H1 (cell line): ENCODE results near the gene KRT85. TPM values are rescaled to one million over a fixed set of nuclear protein-coding genes. Genes with fewer than 3 reads are reported as not detected.

Experiments
- CTCF ChIA-PET: fragments of 300-600 bp; sonication (Branson Sonifier 250); formaldehyde crosslinking; loops from one replicate; lab custom pipeline; 2021; ENCODE audit not compliant: partially characterized antibody; lab: Charles Lee
- POLR2A ChIA-PET: fragments of 300-600 bp; sonication (Branson Sonifier 250); formaldehyde crosslinking; loops from one replicate; lab custom pipeline; 2021; ENCODE audit warnings: inconsistent platforms; ENCODE audit not compliant: partially characterized antibody; lab: Charles Lee
- DNase-seq, 2 experiments: peaks; one replicate each; pipeline versions ENCODE4 v3.0.0 to v3.0.0-alpha.2; 2010 to 2022; ENCODE audit warnings: low spot score in 2 of 2, low read depth in 1 of 2, mixed read lengths in 1 of 2
- FAIRE-seq: peaks from 2 replicates; lab custom pipeline; 2011; peaks lifted over from hg19 to GRCh38; lab: Jason Lieb, UNC
- H2AFZ ChIP-seq: 2 replicates; pipeline ENCODE4 v1.8.1; 2012; ENCODE audit warnings: low read length, inconsistent platforms
- H2AK5ac ChIP-seq: 2 replicates; pipeline ENCODE4 v1.6.1; 2013; ENCODE audit warnings: low read depth, low read length
- H2BK120ac ChIP-seq: replicated peaks from 2 replicates; pipeline ENCODE3; 2013; ENCODE audit warnings: low read depth, low read length, inconsistent platforms
- H2BK12ac ChIP-seq: 2 replicates; pipeline ENCODE4 v1.6.1; 2013; ENCODE audit warnings: low read depth, low read length
- H2BK15ac ChIP-seq: 2 replicates; pipeline ENCODE4 v1.6.1; 2013; ENCODE audit warnings: low read length
- H2BK20ac ChIP-seq: 2 replicates; pipeline ENCODE4 v1.6.1; 2013; ENCODE audit warnings: low read length
- H2BK5ac ChIP-seq: 2 replicates; pipeline ENCODE4 v1.6.1; 2013; ENCODE audit warnings: low read depth, low read length
- H3K14ac ChIP-seq: 2 replicates; pipeline ENCODE4 v1.6.1; 2013; ENCODE audit warnings: inconsistent platforms; ENCODE audit not compliant: insufficient read length
- H3K18ac ChIP-seq: 2 replicates; pipeline ENCODE4 v1.6.1; 2013; ENCODE audit warnings: low read length; ENCODE audit errors: extremely low read depth
- H3K23ac ChIP-seq: 2 replicates; pipeline ENCODE4 v1.6.1; 2013; ENCODE audit warnings: inconsistent platforms; ENCODE audit not compliant: insufficient read length
- H3K23me2 ChIP-seq: 2 replicates; pipeline ENCODE4 v1.6.1; 2013; ENCODE audit warnings: low read depth, low read length
- H3K27ac ChIP-seq: 2 replicates; pipeline ENCODE4 v1.6.1; 2011; ENCODE audit warnings: low read depth, low read length, inconsistent platforms
- H3K27me3 ChIP-seq, 4 experiments: replicated peaks in 1 of 4; 1 replicate in 1 of 4; 2 replicates in 3 of 4; pipeline versions ENCODE4 v1.6.1 to v1.8.1; 2011 to 2013; ENCODE audit warnings: low read length in 3 of 4, mild to moderate bottlenecking in 3 of 4, inconsistent platforms in 2 of 4, mixed read lengths in 2 of 4, moderate library complexity in 1 of 4; ENCODE audit not compliant: control insufficient read depth in 3 of 4, insufficient read depth in 3 of 4; ENCODE audit errors: extremely low read depth in 1 of 4
- H3K36me3 ChIP-seq, 4 experiments: 2 replicates each; pipeline versions ENCODE4 v1.6.1 to v1.8.1; 2011 to 2013; ENCODE audit warnings: mild to moderate bottlenecking in 4 of 4, low read length in 3 of 4, moderate library complexity in 2 of 4, control low read depth in 1 of 4, inconsistent platforms in 1 of 4; ENCODE audit not compliant: insufficient read depth in 4 of 4, control insufficient read depth in 2 of 4
- H3K4ac ChIP-seq: replicated peaks from 2 replicates; pipeline ENCODE3; 2013; ENCODE audit warnings: low read length, low read depth, mixed read lengths, inconsistent platforms; ENCODE audit not compliant: insufficient read length
- H3K4me1 ChIP-seq, 4 experiments: replicated peaks in 1 of 4; 1 replicate in 1 of 4; 2 replicates in 3 of 4; pipeline versions ENCODE4 v1.6.1 to v1.8.1; 2011 to 2013; ENCODE audit warnings: low read length in 3 of 4, inconsistent platforms in 2 of 4, mixed read lengths in 1 of 4; ENCODE audit not compliant: insufficient read depth in 4 of 4, control insufficient read depth in 3 of 4
- H3K4me2 ChIP-seq, 2 experiments: 2 replicates each; pipeline versions ENCODE4 v1.6.1 to v1.8.1; 2011 to 2013; ENCODE audit warnings: low read depth in 2 of 2, low read length in 2 of 2, control low read depth in 1 of 2, inconsistent platforms in 1 of 2, mild to moderate bottlenecking in 1 of 2; ENCODE audit not compliant: insufficient read depth in 1 of 2
- H3K4me3 ChIP-seq, 4 experiments: fragments of 200-600, 300-600 bp in 1 of 4; sonication (generic), shearing (Covaris generic), sonication (Bioruptor Twin) in 1 of 4; 2 replicates each; pipeline versions ENCODE4 v1.5.1 to v1.8.1; 2011 to 2016; ENCODE audit warnings: low read length in 4 of 4, low read depth in 3 of 4, control low read depth in 2 of 4, inconsistent platforms in 2 of 4, mild to moderate bottlenecking in 2 of 4, mixed read lengths in 1 of 4, moderate library complexity in 1 of 4; ENCODE audit not compliant: insufficient read depth in 2 of 4; ENCODE audit errors: extremely low read depth in 1 of 4
- H3K56ac ChIP-seq: replicated peaks from 2 replicates; pipeline ENCODE3; 2013; ENCODE audit warnings: low read depth, mild to moderate bottlenecking, mixed read lengths, low read length, inconsistent platforms; ENCODE audit not compliant: insufficient read length
- H3K79me1 ChIP-seq: 2 replicates; pipeline ENCODE4 v1.6.1; 2013; ENCODE audit warnings: low read depth, low read length, control low read depth
- H3K79me2 ChIP-seq, 2 experiments: 2 replicates each; pipeline versions ENCODE4 v1.6.1 to v1.8.1; 2012 to 2013; ENCODE audit warnings: low read length in 2 of 2, mild to moderate bottlenecking in 2 of 2, inconsistent platforms in 1 of 2; ENCODE audit not compliant: insufficient read depth in 2 of 2, control insufficient read depth in 1 of 2
- H3K9ac ChIP-seq, 4 experiments: replicated peaks in 1 of 4; 1 replicate in 1 of 4; 2 replicates in 3 of 4; pipeline versions ENCODE4 v1.6.1 to v1.8.1; 2011 to 2013; ENCODE audit warnings: low read depth in 3 of 4, low read length in 3 of 4, control low read depth in 2 of 4, mild to moderate bottlenecking in 2 of 4, moderate library complexity in 2 of 4, inconsistent platforms in 1 of 4; ENCODE audit errors: extremely low read depth in 1 of 4
- H3K9me3 ChIP-seq, 2 experiments: 2 replicates each; pipeline versions ENCODE4 v1.6.1 to v1.8.1; 2012 to 2013; ENCODE audit warnings: mild to moderate bottlenecking in 2 of 2, moderate library complexity in 2 of 2, control low read depth in 1 of 2, inconsistent platforms in 1 of 2, low read depth in 1 of 2, low read length in 1 of 2, mixed read lengths in 1 of 2; ENCODE audit not compliant: insufficient read depth in 2 of 2
- H4K20me1 ChIP-seq, 2 experiments: replicated peaks in 1 of 2; 2 replicates each; pipeline versions ENCODE3 to v1.8.1; 2011 to 2013; ENCODE audit warnings: inconsistent platforms in 2 of 2, low read length in 2 of 2, mild to moderate bottlenecking in 1 of 2; ENCODE audit not compliant: insufficient read depth in 2 of 2, control insufficient read depth in 1 of 2
- H4K5ac ChIP-seq: 2 replicates; pipeline ENCODE4 v1.6.1; 2013; ENCODE audit warnings: low read length, low read depth, mixed read lengths, inconsistent platforms; ENCODE audit not compliant: insufficient read length
- H4K8ac ChIP-seq: 2 replicates; pipeline ENCODE4 v1.8.0; 2013; ENCODE audit warnings: mild to moderate bottlenecking, moderate library complexity, low read length, inconsistent platforms; ENCODE audit not compliant: insufficient read depth; ENCODE audit errors: extremely low read depth
- H4K91ac ChIP-seq: replicated peaks from 2 replicates; pipeline ENCODE3; 2013; ENCODE audit warnings: low read length, mixed read lengths, inconsistent platforms; ENCODE audit not compliant: insufficient read length
- CREB1 ChIP-seq: IDR thresholded peaks from 2 replicates; pipeline ENCODE4 v1.6.1; 2012; ENCODE audit warnings: inconsistent platforms
- WGBS, 2 experiments: shearing (Covaris generic) in 1 of 2; methylation state at CpG; one replicate each; pipeline versions ENCODE4 v1.1.6 to v1.1.7; 2013 to 2015; ENCODE audit warnings: low lambda C conversion rate in 2 of 2, mixed read lengths in 2 of 2, inconsistent platforms in 1 of 2, low coverage in 1 of 2, missing lambda C conversion rate in 1 of 2; ENCODE audit not compliant: insufficient replicate concordance in 2 of 2, insufficient coverage in 1 of 2, insufficient read length in 1 of 2; ENCODE audit errors: extremely low coverage in 1 of 2, missing lambda C conversion rate in 1 of 2; 5-methylcytosine and 5-hydroxymethylcytosine counted together
- polyA plus RNA-seq, 7 experiments: library from polyadenylated mRNA; depleted of rRNA in 3 of 7; stranded (reverse) in 5 of 7; unstranded in 2 of 7; fragments of >200 nt in 5 of 7; fragments of 200-250 nt in 2 of 7; gene quantifications; 1 replicate in 5 of 7; 2 replicates in 1 of 7; 4 replicates in 1 of 7; pipeline versions ENCODE4 v1.2.1 to v1.2.3, GENCODE V29; 2011 to 2013; ENCODE audit warnings: missing spikeins in 2 of 7, mixed read lengths in 2 of 7
- total RNA-seq: library from RNA; stranded (reverse); fragmentation: NEBNext Ultra II Directional; extraction: Animal tissue kit (Norgen Biotek cat#: 25700); gene quantifications from 2 replicates; pipeline ENCODE4 v1.2.1, GENCODE V29; 2021

The KRT85 gene
- total and polyA plus RNA-seq, 2 of the 8 experiments (the other 6 are each of a cell fraction or from before 2014, with no cell fraction given), result not detected

DNA sequence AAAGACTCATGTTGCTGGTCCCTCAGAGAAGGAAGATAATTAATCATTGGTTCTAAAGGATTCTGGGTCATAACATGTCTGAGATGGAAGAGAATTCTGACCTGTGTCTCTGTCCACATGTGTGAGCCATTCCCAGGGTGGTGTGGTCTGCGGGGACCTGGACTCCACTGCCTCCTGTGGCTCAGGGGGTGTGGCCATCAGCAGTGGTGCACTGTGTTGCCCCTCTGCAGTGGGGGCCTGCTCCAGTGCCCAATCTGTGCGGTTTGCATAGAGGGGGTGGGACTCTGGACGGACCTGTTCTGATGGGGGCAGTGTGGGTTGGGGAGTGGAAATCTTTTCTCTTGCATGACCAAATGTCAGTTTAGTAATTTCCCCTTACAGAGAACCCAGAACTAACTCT is 13.5 kb downstream of the KRT85 start:
- Histone ChIP-seq H3K9ac (no peak overlapping the region), H2BK5ac (no peak overlapping the region), H3K79me1 (no peaks in the 10 kb centered on the region), H4K8ac (no peak overlapping the region), H2AFZ (no peak overlapping the region), H4K20me1 (no peaks in the 10 kb centered on the region), H3K4ac (no peak overlapping the region), H2AK5ac (no peak overlapping the region), H3K56ac (no peak overlapping the region), H2BK15ac (no peak overlapping the region), H3K14ac (no peak overlapping the region), H3K9me3 (no peaks in the 10 kb centered on the region; a peak in 1 of 4 replicates), H3K4me2 (no peak overlapping the region), H3K27me3 (no peaks in the 10 kb centered on the region), H2BK20ac (no peak overlapping the region), H2BK120ac (no peak overlapping the region), H3K18ac (no peak overlapping the region), H3K36me3 (no peaks in the 10 kb centered on the region), H3K4me1 (no peaks in the 10 kb centered on the region), H4K5ac (no peak overlapping the region), H2BK12ac (no peak overlapping the region), H3K23ac (no peak overlapping the region), H3K27ac (no peak overlapping the region), H3K23me2 (no peaks in the 10 kb centered on the region), H3K4me3 (no peak overlapping the region), H4K91ac (no peak overlapping the region), H3K79me2 (no peaks in the 10 kb centered on the region)
- DNase-seq (no peak), FAIRE-seq (no peak)
- POLR2A ChIA-PET, result no interaction called here
- 71% methylated on average over 3 of the region's 3 CpGs; no CpG with 5 or more reads in 1 of the 2 experiments for WGBS, 2 experiments
- CTCF ChIA-PET, result interaction anchor here (1.6 to 10.7 kb wide), 5 partner anchors 9 to 38 kb away, joined by 5 to 88 read pairs (median 6); no protein-coding TSS in a partner anchor
- TF ChIP-seq CREB1, result no peak
